ENCODE measurements around the gene LRBA.

DNA sequence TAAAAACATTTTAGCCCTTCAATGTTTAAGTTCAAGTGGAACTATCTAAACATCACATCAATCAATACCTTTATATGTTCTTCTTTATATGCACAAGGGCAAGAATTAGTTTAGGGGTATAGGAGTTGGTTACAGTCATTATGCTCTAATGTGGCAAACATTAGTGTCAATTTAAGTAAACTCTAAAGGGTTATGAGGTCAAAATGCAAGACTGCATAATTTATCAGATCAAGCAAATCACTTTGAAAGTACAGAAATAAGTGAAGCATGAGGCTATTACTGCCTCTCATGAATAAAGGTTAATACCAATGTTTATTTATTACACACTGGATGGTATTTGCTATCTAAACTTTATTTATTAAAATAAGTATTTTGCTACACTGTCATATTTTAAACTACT lies 373.5 kb downstream of the LRBA start:
- TF ChIP-seq, protein P1, sequence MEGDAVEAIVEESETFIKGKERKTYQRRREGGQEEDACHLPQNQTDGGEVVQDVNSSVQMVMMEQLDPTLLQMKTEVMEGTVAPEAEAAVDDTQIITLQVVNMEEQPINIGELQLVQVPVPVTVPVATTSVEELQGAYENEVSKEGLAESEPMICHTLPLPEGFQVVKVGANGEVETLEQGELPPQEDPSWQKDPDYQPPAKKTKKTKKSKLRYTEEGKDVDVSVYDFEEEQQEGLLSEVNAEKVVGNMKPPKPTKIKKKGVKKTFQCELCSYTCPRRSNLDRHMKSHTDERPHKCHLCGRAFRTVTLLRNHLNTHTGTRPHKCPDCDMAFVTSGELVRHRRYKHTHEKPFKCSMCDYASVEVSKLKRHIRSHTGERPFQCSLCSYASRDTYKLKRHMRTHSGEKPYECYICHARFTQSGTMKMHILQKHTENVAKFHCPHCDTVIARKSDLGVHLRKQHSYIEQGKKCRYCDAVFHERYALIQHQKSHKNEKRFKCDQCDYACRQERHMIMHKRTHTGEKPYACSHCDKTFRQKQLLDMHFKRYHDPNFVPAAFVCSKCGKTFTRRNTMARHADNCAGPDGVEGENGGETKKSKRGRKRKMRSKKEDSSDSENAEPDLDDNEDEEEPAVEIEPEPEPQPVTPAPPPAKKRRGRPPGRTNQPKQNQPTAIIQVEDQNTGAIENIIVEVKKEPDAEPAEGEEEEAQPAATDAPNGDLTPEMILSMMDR (conservative IDR thresholded peaks at IDR 0.05; ENCODE audit: low read depth, low read length), result no peak
- TF ChIP-seq BHLHE40 (IDR thresholded peaks at IDR 0.05; ENCODE audit: low read depth, low read length) (no peak), SMC3 (IDR thresholded peaks at IDR 0.05; ENCODE audit: low read depth, low read length) (no peak), POLR2A (IDR thresholded peaks at IDR 0.05; ENCODE audit: low read depth, low read length) (no peak), MAFK (IDR thresholded peaks at IDR 0.05; ENCODE audit: low read depth, low read length) (no peak), FOS (IDR thresholded peaks at IDR 0.05; ENCODE audit: low read depth, low read length) (no peak), CEBPB (IDR thresholded peaks at IDR 0.05; ENCODE audit: low read depth, low read length) (no peak), MXI1 (IDR thresholded peaks at IDR 0.05; ENCODE audit: borderline replicate concordance, low read depth, low read length) (no peak), CHD1 (IDR thresholded peaks at IDR 0.05; ENCODE audit: low read depth, low read length) (no peak), RAD21 (IDR thresholded peaks at IDR 0.05; ENCODE audit: low read length) (no peak)
- TF ChIP-seq, protein P2, sequence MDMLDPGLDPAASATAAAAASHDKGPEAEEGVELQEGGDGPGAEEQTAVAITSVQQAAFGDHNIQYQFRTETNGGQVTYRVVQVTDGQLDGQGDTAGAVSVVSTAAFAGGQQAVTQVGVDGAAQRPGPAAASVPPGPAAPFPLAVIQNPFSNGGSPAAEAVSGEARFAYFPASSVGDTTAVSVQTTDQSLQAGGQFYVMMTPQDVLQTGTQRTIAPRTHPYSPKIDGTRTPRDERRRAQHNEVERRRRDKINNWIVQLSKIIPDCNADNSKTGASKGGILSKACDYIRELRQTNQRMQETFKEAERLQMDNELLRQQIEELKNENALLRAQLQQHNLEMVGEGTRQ (IDR thresholded peaks at IDR 0.05; ENCODE audit: low read depth, low read length), result no peak
